Ectodermal cell (in vitro differentiated cells): ENCODE measurements around the gene ACTR1B.

Experiments used
- H3K27ac ChIP-seq: 2 replicates; pipeline ENCODE4 v1.7.0; 2013; ENCODE audit warnings: mild to moderate bottlenecking, low read depth, low read length; ENCODE audit not compliant: insufficient read depth, poor library complexity, severe bottlenecking
- H3K27me3 ChIP-seq: 2 replicates; pipeline ENCODE4 v1.7.0; 2013; ENCODE audit warnings: mild to moderate bottlenecking, low read length; ENCODE audit not compliant: insufficient read depth, control insufficient read depth, poor library complexity, severe bottlenecking
- H3K36me3 ChIP-seq: one replicate; pipeline ENCODE4 v1.7.0; 2013; ENCODE audit warnings: low read length; ENCODE audit not compliant: control insufficient read depth, insufficient read depth
- H3K4me1 ChIP-seq: one replicate; pipeline ENCODE4 v1.7.0; 2013; ENCODE audit warnings: low read length; ENCODE audit not compliant: control insufficient read depth, insufficient read depth
- H3K4me3 ChIP-seq: 2 replicates; pipeline ENCODE4 v1.7.0; 2013; ENCODE audit warnings: low read depth, low read length, control low read depth; ENCODE audit not compliant: insufficient read depth
- H3K9me3 ChIP-seq: 2 replicates; pipeline ENCODE4 v1.7.0; 2013; ENCODE audit warnings: mild to moderate bottlenecking, low read length, moderate library complexity; ENCODE audit not compliant: control insufficient read depth
- WGBS, 2 experiments: methylation state at CpG; one replicate each; pipeline ENCODE4 v1.1.7; 2013; ENCODE audit warnings: missing lambda C conversion rate in 2 of 2; 5-methylcytosine and 5-hydroxymethylcytosine counted together

ACTR1B gene

DNA sequence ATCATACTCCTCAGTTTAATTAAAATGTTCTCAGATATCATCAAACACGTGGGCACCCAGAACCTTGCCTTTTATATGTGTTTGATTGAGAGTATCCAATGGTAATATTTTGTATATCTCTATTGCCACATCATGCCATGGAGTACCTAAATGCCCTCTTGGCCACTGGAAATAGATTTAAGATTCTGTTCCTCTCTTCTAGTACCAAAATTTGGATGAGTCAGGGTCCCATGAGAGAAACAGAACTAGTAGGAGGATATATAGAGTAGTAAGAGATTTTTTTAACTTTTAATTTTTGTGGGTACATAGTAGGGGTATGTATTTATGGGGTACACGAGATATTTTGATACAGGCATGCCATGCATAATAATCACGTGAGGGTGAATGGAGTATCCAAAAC is 39.9 kb upstream of the ACTR1B start:
- Histone ChIP-seq H3K27me3 (no peaks in the 10 kb centered on the region), H3K9me3 (no peaks in the 10 kb centered on the region), H3K4me1 (no peaks in the 10 kb centered on the region), H3K36me3 (no peaks in the 10 kb centered on the region), H3K4me3 (no peak overlapping the region), H3K27ac (no peak overlapping the region)
- 86 to 100% methylated on average over 2 of the region's 3 CpGs for WGBS, 2 experiments

DNA sequence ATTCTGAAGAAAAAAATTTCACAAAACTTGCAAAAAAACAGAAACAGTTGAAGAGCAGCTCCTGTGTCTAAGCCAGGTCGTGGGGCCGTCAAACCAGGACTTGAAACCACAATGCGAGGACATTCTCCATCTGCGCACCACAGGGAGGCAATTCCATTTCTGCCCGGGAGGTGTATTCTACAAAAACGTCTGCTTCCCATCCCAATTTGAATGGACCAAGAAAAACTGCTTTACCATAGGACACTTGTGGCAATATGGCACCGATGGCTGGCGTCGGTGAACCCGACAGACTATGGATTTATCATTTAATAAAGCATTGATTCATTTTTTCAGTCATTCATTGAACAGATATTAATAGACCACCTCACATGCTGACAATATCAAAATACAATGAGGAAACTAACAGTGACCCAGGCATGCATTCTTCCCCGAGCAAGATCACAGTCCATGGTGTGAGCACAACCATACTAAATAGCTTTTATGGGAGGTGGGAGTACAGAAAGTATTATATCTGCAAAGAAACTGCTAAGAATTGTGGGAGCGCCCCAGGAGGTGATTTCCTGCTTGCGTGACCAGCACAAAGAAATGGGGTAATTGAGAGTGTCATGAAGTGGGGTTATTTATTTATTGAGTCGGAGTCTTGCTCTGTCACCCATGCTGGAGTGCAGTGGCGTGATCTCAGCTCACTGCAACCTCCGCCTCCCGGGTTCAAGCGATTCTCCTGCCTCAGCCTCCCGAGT is 39.1 kb upstream of the ACTR1B start:
- Histone ChIP-seq H3K4me1 (no peaks in the 10 kb centered on the region), H3K27me3 (no peaks in the 10 kb centered on the region), H3K27ac (no peak overlapping the region), H3K9me3 (no peaks in the 10 kb centered on the region), H3K4me3 (no peak overlapping the region), H3K36me3 (no peaks in the 10 kb centered on the region)
- WGBS, 2 experiments, result 91 to 92% methylated on average over 15 to 18 of the region's 19 CpGs

DNA sequence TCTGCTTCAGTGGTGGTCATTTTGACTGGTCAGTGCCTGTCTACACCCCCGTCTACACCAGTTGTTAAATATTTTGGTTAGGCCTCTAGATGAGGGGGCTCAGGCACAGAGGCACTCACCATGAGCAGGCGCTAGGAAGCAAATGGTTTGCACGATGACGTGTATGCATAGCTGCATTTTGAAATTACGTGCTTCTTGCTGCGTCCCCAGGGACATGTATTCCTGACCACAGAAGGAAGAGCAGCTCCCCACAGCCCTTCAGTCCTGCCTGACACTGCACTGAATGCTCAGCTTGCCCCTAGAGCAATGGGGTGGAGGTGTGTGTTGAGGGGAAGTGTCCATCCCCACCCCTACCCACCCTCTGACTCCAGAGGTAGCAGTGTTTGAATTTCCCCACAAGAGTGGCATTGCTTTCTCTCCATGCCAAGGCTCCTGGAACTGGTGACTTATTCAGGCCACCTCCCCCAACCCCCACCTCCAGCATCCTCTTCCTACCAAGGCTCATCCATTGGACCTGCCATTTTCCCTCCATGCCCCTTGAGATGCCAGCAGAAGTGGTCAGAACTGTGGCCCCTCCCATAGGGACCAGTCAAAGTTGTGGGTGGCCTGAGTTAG is 38.1 kb upstream of the ACTR1B start:
- H3K27ac ChIP-seq, result no peak overlapping the region
- no peak overlapping the region for H3K4me3 ChIP-seq
- H3K9me3 ChIP-seq, result no peaks in the 10 kb centered on the region
- 94 to 96% methylated on average over 6 of the region's 6 CpGs for WGBS, 2 experiments
- no peaks in the 10 kb centered on the region for H3K4me1 ChIP-seq
- H3K27me3 ChIP-seq, result no peaks in the 10 kb centered on the region
- H3K36me3 ChIP-seq, result no peaks in the 10 kb centered on the region

DNA sequence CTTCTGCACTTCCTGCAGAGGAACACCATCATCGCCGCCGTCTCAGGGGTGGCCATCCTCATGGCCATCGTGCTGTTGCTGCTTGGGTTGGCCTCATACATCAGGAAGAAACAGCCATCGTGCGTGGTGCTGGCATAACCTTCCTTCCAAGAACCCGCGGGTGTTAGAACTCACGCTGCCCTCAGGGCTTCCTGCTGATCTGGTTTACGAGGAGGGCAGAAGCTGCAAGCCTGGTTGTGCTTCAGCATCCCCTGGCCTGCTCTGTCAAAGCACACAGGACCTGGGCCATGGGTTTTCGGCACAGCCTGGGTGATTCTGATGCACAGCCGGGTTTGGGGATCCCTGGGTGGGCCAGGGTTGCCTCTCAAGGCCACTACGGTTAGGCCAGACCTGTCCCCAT is 37.3 kb upstream of the ACTR1B start:
- H3K36me3 ChIP-seq, result no peaks in the 10 kb centered on the region
- 79 to 80% methylated on average over 13 of the region's 13 CpGs for WGBS, 2 experiments

DNA sequence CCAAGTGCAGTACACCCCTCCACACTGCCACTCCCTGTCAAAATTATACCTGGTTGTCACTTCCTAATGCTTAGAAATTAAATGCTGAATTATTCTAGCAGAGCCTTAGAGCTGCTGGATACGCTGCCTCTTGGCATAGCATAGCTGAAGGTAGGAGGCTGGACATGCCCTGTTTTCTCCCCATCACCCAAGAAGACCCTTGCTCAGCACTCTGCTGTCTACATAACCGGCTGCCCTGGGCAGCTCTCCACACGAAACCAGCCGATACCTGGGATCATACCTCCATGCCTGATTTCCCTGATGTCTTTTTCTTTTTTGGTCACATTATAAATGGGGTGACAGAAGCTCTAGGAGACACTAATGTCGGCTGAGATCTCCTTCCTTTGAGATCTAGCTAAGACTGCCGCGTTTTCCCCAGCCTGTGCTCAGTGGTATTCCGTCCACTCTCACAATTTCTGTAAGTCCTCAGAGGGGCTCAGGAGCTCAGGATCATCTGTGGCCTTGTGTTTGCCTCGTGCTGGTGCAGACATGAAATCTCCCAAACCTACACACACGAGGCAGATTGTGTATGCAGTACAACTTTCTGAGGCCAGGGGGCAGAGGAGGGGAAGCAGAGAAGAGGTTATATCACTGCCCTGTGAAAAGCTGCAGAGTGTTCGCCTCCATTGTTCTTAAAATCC is 36.1 kb upstream of the ACTR1B start:
- Histone ChIP-seq H3K4me3 (no peak overlapping the region), H3K36me3 (no peaks in the 10 kb centered on the region), H3K9me3 (no peaks in the 10 kb centered on the region), H3K4me1 (no peaks in the 10 kb centered on the region), H3K27me3 (no peaks in the 10 kb centered on the region), H3K27ac (no peak overlapping the region)
- 69% methylated on average over 11 of the region's 11 CpGs for WGBS, 2 experiments

More for the DNA sequence above, 37.3 kb upstream of the ACTR1B start:
- Histone ChIP-seq H3K27ac (no peak overlapping the region), H3K27me3 (no peaks in the 10 kb centered on the region), H3K4me3 (no peak overlapping the region), H3K9me3 (no peaks in the 10 kb centered on the region), H3K4me1 (no peaks in the 10 kb centered on the region)

DNA sequence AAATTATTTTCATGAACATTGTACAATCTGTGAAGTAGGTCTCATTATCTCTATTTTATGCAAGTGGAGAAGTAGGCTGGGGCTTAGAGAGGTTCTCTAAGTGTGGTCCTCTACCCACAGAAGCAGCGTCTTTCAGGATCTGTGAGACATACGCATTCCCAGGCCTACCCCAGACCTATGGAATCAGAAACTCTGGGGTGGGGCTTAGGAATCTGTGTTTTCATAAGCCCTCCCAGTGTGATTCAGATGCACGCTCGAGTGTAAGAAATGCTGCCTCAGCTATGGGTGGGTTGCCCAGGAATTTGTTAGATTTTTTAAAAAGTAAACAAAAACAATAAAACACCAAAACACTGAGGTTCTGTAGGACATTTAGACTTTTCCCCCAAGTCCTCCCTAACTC is 34.7 kb upstream of the ACTR1B start:
- Histone ChIP-seq H3K27me3 (no peaks in the 10 kb centered on the region), H3K4me3 (no peak overlapping the region), H3K27ac (no peak overlapping the region), H3K9me3 (no peaks in the 10 kb centered on the region), H3K36me3 (no peaks in the 10 kb centered on the region), H3K4me1 (no peaks in the 10 kb centered on the region)
- 89 to 95% methylated on average over 2 to 4 of the region's 4 CpGs for WGBS, 2 experiments

DNA sequence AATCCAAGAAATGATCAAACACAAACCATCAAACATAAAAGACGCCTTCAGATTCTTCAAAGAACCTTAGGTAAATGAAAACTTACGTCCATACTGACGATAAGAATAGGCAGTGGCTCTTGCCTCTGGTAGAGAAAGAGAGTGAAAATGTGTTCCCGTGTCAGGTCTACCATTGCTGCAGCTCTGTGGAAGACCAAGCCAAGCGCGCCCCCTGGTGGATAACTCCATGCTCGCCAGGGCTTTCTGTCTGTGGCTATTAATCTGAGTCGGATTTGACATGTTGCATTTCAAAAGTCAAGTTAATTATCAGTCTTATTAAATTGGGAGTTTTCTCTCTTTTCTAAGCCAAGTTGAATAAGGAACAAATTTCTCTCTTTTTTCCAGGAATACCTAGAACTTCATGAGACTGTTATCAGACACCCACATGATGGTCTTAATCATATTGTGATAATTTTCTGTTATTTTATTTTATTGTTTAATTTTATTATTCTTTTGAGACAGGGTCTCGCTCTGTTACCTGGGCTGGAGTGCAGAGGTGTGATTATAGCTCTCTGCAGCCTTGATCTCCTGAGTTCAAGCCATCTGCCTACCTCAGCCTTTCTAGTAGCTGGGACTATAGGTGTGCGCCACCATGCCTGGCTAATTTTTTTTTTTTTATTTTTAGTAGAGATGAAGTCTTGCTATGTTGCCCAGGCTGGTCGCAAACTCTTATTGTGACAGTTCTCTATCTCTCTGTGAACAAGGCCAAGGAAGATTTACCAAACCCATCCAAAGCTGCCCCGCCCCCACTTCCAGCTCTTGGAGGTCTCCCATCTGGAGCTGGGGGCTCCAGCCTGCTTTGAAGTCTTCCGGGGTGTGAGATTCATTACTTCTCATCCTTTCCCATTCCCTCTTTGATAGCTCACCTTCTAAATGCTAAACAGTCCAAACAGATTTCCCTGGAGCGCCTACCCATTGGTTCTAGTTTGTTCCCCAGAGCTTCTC is 33.7 kb upstream of the ACTR1B start:
- Histone ChIP-seq H3K36me3 (no peaks in the 10 kb centered on the region), H3K9me3 (no peaks in the 10 kb centered on the region), H3K4me3 (no peak overlapping the region), H3K27me3 (no peaks in the 10 kb centered on the region), H3K4me1 (no peaks in the 10 kb centered on the region), H3K27ac (no peak overlapping the region)
- 34 to 36% methylated on average over 13 to 14 of the region's 14 CpGs for WGBS, 2 experiments

DNA sequence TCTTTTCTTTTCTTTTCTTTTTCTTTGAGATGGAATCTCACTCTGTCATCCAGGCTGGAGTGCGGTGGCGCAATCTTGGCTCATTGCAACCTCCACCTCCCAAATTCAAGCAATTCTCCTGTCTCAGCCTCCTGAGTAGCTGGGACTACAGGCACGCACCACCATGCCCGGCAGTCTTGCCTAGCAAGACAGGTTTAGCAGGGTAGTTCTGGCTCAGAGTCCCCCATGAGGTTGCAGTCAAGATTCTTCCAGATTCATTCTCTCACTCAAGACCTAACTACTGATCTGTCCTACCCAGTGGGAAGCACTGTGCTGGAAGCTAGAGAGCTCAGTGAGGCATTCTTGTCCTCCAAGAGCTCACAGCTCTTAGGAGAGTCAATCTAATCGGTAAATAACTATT is 31.9 kb upstream of the ACTR1B start:
- H3K4me3 ChIP-seq, result no peak overlapping the region
- no peak overlapping the region for H3K27ac ChIP-seq
- H3K9me3 ChIP-seq, result no peaks in the 10 kb centered on the region
- WGBS, 2 experiments, result 90 to 93% methylated on average over 4 to 5 of the region's 5 CpGs
- no peaks in the 10 kb centered on the region for H3K27me3 ChIP-seq
- no peaks in the 10 kb centered on the region for H3K36me3 ChIP-seq
- H3K4me1 ChIP-seq, result peaks cover 6% of the 10 kb centered on the region

DNA sequence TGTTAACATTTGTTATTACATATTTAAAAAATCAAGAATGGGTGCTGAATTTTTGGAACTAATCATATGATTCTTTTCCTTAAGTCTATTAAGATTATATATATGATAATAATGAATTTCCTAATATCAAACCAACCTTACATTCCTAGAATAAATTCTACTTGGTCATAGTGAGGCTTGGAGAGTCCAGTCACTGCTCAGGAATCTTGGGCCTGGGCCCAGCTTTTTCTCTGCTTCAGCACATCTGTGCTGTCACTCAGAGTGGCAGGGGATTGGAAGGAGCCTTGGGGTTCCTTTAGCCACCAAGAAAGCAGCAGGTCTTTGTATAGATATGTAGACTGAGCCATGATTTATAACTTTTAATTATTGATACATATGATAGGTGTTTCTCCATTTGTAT is 29.6 kb upstream of the ACTR1B start:
- Histone ChIP-seq H3K27me3 (no peaks in the 10 kb centered on the region), H3K4me3 (no peak overlapping the region), H3K9me3 (no peaks in the 10 kb centered on the region), H3K36me3 (no peaks in the 10 kb centered on the region), H3K27ac (no peak overlapping the region), H3K4me1 (peaks cover 6% of the 10 kb centered on the region)
